Caki2 (cell line): ENCODE data around the gene PRUNE2. TPM values are rescaled to one million over a fixed set of nuclear protein-coding genes. Genes with fewer than 3 reads are reported as not detected.
A peak's percentile ranks its signal among the peaks of the same experiment; 100 is the strongest.
"Not testable (repeated sequence)": the region's sequence is repeated elsewhere in the genome, so short reads cannot be mapped to it uniquely, and the experiment has no call there.

Experiments
- DNase-seq: peaks from one replicate; pipeline ENCODE4 v3.0.0-alpha.2; 2015; ENCODE audit warnings: low read depth
- in situ Hi-C: cut with HindIII; loops from 2 replicates; pipeline ENCODE4 v1.10.0; 2016; ENCODE audit warnings: low sequenced_read_pairs, low pct_unique_long_range_greater_than_20kb, mixed read lengths
- total RNA-seq: library from RNA; depleted of rRNA; stranded (reverse); fragments of >200 nt; shearing (Covaris generic); gene quantifications from 2 replicates; pipeline ENCODE4 v1.2.3, GENCODE V29; 2014; ENCODE audit warnings: low replicate concordance

Gene PRUNE2
- total RNA-seq, 1 experiment from 2014 or later = 6.6 TPM

GRCh38 chr9:76880210-76880609 is 25.7 kb downstream of the PRUNE2 start:
- no peak for DNase-seq
- in situ Hi-C loops = no loop called here

DNA sequence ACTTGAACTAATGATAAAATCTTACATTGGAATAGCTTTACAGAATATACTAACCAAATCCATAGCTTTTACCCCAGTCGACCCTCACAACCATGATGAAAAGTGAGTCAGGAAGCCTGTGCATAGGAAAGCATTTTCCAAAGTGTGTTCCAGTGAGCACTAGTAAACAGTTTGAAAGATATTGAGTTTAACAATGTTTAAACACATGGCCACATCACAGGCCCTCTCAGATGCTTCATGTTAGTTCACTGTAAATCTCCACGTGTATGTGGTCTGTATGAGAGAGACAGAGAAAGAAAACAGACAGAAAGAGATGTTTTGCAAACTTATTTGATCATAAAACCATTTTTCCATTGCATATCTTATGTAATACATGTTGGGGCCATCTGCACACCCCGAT is 27.0 kb downstream of the PRUNE2 start:
- in situ Hi-C loops = no loop called here
- DNase-seq = no peak

DNA sequence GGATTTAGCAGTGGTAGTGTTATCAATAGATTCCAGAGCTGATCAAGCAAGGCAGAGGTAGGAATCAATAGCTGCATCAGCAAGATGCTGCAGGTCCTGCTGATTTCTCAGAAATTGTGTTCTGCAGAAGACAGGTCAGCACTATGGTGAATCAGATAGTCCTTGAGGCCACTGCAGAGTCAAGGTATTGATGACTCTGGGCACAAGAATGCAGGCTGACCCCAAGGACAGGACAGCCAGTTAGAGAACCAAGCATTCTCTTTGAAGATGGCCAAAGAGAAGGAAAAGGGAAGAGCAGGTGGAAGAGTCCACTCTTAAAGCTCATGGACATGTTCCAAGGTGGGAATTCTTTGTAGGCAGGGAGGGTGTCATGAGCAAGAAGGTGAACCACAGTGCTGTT is 28.0 kb downstream of the PRUNE2 start:
- DNase-seq = no peak
- in situ Hi-C loops = no loop called here

- DNase-seq = no peak
- in situ Hi-C loops = no loop called here
Observed at GRCh38 chr9:76876098-76876497, 29.8 kb downstream of the PRUNE2 start.

DNA sequence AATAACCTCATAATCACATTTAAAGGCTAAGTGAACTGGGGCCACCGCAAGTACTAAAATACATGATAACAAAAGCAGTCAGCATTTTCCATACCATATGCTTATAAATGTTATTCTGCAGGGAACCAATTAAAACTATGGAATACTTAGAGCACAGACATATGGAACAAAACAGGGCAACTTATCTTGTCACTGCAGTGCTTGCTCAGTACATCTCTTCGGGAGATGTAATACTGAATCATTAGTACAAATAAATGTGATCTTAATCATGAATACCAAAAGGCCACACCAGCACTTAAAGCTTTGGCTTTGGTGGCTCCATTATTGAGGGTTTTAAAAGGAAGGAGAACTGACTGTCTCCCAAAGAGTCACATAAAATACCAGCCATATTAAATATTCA is 32.1 kb downstream of the PRUNE2 start:
- in situ Hi-C loops = no loop called here
- no peak for DNase-seq

- DNase-seq = no peak
- in situ Hi-C loops = no loop called here
Observed at GRCh38 chr9:76873056-76873792, 32.7 kb downstream of the PRUNE2 start.

DNA sequence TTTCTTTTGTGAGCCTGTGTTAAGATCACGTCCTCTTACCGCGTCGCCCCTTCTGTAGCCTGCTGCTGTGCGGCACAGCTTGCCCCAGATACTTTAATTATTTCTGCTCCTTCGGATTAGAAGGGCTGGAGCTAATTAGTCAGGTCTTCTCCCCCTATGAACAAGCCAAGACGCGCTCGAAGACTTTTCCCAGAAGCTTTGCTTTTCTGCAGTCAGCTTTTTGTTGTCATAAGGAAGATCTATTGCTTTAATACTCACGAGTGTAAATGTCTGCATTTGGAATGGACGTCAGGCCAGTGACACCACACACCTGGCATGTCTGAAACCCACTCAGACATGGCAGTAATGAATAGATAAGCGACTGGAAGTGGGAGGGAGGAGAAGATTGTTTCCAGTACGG is 37.0 kb downstream of the PRUNE2 start:
- in situ Hi-C loops = no loop called here
- DNase-seq = no peak

GRCh38 chr9:76866689-76867088 is 39.2 kb downstream of the PRUNE2 start:
- DNase-seq = peak; percentile 8
- in situ Hi-C loops = no loop called here

DNA sequence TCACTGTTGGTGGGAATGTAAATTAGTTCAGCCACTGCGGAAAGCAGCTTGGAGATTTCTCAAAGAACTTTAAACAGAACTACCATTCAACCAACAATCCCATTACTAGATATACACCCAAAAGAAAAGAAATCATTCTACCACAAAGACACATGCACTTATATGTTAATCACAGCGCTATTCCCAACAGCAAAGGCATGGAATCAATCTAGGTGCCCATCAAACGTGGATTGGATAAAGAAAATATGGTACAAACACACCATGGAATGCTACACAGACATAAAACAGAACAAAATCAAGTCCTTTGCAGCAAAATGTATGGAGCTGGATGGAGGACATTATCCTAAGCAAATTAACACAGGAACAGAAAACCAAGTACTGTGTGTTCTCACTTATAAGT is 42.1 kb downstream of the PRUNE2 start:
- DNase-seq = no peak
- in situ Hi-C loops = no loop called here

GRCh38 chr9:76859860-76860259 is 46.1 kb downstream of the PRUNE2 start:
- no peak for DNase-seq

DNA sequence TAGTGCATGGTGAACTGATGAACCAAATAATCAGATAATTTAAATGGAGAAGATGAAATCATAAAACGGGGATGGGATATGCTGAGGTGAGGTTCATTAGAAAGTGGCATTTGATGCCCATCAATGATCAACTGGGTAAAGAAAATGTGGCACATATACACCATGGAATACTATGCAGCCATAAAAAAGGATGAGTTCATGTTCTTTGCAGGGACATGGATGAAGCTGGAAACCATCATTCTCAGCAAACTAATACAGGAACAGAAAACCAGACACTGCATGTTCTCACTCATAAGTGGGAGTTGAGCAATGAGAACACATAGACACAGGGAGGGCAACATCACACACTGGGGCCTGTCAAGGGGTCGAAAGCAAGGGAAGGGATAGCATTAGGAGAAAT is 47.7 kb downstream of the PRUNE2 start:
- DNase-seq, in situ Hi-C loops: not testable (repeated sequence)

More at GRCh38 chr9:76859860-76860259, 46.1 kb downstream of the PRUNE2 start:
- in situ Hi-C loops = no loop called here

DNA sequence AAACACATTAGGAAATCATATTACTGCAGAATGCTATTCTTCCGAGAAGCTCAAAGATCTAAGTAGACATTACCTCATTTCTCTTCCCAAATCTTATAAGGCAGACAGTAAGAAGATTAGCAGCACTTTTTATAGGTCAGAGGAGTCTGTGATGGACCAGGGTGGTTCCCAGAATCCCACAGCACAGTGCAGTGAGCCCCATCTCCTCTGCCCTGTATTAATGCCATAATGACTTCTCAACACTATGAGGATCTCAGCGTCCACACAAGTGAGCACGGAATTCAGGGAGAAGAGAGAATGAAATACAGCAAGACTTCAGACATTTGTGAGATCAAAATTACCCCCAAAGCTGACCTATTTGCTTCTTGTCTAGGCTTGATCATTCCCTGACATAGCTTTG is 49.9 kb downstream of the PRUNE2 start:
- no peak for DNase-seq
- in situ Hi-C loops = no loop called here

GRCh38 chr9:76855015-76855414 is 50.9 kb downstream of the PRUNE2 start:
- no peak for DNase-seq
- in situ Hi-C loops = no loop called here

DNA sequence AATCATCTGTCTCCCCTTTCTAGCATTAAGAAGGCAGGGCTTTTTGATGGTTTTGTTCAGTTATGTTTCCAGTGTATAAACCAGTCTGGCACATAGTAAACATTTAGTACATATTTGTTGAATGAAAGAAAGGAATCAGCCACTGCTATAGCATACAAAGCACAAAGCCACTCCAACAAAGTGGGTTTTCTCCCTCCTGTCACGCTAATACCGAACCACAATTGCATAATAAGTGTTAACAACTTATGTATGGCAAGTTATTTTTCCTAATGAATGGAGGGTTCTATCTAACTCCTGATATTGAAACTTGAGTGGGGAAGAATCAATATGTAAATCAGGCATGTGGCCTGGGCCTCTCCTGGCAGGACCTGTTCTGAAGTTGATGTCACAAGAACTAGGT is 53.9 kb downstream of the PRUNE2 start:
- DNase-seq = no peak
- in situ Hi-C loops = no loop called here

DNA sequence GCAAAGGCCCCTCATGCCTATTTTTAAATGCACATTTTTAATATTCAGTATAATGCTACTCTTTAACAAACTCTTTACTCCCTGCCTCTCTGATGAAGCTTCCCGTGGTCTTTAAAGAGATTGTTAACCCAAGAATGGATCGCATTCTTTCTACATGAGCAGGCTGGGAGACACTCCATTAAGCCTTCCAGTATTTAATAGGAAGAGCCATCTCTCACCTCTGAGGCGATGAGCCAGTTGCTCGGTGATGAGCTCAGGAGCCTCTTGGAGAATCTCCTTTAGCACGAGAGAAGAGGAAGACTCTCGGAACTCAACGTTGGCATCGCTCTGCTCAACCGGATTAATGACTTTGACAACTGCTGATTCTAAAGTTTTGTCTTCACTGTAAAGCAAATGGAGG is 59.6 kb downstream of the PRUNE2 start:
- no peak for DNase-seq
- in situ Hi-C loops = no loop called here

- in situ Hi-C loops = no loop called here
- no peak for DNase-seq
Observed at GRCh38 chr9:76845254-76845653, 60.7 kb downstream of the PRUNE2 start.

- DNase-seq = peak; percentile 12
- in situ Hi-C loops = no loop called here
Observed at GRCh38 chr9:76835571-76836283, 70.2 kb downstream of the PRUNE2 start.

DNA sequence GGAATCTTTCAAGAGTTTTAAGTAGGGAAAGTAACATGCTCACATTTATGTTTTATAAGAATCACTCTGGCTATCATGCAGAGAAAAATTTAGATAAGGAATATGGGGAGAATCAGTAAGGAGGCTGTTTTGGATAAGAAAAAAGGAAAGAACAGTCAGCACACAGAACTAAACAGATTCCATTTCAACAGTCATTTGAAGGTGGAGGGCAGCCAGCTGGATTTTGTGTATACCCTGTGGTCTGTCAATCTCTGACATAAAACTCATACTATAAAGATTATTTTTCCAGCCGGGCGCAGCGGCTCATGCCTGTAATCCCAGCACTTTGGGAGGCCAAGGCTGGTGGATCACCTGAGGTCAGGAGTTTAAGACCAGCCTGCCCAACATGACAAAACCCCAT is 77.5 kb downstream of the PRUNE2 start:
- in situ Hi-C loops = no loop called here

DNA sequence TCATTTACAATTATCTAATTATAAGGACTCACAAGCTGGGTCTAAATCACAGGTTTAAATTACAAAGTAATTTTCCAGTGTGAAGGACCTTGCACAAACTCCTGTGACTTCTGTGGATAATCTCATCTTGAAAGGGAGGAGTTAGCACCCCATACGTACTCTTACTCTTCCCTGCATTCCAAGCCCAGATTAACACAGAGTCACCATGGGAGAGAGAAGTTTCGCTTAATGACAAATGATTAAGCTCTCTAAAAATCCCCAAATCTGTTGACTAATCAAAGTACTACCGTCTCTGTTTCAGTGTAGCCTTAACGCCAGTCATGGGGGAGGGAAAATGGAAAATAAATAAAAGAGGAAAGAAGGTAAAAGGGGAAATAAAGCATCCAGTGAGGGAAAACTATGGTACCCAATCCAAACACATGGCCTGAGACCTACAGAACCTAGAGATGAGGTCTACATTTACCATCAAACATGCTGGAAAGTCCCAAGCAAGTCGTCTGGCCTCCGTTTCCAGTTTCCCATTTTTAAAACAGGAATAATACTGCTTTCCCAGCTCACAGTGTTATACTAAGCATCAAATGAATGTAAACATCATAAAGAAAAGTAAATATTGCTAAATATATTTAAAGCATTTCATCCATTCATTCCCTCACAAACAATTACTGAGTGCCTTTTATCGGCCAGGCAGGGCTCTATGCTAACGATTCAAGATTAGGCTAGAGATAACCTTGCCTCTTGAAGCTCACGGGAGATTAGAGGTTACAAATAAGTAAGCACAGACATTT is 78.4 kb downstream of the PRUNE2 start:
- no peak for DNase-seq
- in situ Hi-C loops = no loop called here

More for the DNA sequence above, 77.5 kb downstream of the PRUNE2 start:
- DNase-seq = no peak
